ENCODE data around the gene PELI2.

DNA sequence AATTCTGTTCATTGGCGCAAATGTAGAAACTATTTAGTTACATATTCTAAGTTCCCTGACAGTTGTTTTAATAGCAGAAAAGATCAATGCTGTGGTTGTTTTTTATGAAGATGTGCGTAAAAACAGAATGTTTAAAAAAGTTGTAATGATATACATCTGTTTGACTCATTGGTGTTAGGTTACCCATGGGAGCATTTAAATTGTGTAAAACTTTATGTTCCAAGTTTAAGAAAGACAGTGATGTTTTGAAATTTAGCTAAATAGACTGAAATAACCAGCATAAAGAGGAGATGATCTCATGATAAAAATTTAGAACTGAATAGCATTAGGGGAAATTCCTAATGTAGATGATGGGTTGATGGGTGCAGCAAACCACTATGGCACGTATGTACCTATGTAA, 3.6 kb downstream of the PELI2 start:
- TF ChIP-seq RAD21 (IDR thresholded peaks at IDR 0.05; ENCODE audit: low read length) (no peak), RFX5 (IDR thresholded peaks at IDR 0.05; ENCODE audit: low read depth, low read length) (no peak), POLR2A (IDR thresholded peaks at IDR 0.05; ENCODE audit: low read depth, low read length) (no peak), RCOR1 (IDR thresholded peaks at IDR 0.05; ENCODE audit: insufficient replicate concordance, low read length) (no peak), MXI1 (IDR thresholded peaks at IDR 0.05; ENCODE audit: borderline replicate concordance, low read depth, low read length) (no peak), MAZ (IDR thresholded peaks at IDR 0.05; ENCODE audit: borderline replicate concordance, low read depth, low read length) (no peak), SMC3 (IDR thresholded peaks at IDR 0.05; ENCODE audit: low read depth, low read length) (no peak), FOS (IDR thresholded peaks at IDR 0.05; ENCODE audit: low read depth, low read length) (peak; percentile 4; the same call in 1 of the 2 replicates), NFE2L2 (IDR thresholded peaks at IDR 0.05; ENCODE audit: low read depth, low read length) (no peak), MAFK (IDR thresholded peaks at IDR 0.05; ENCODE audit: low read depth, low read length) (no peak)
- TF ChIP-seq, protein P1, sequence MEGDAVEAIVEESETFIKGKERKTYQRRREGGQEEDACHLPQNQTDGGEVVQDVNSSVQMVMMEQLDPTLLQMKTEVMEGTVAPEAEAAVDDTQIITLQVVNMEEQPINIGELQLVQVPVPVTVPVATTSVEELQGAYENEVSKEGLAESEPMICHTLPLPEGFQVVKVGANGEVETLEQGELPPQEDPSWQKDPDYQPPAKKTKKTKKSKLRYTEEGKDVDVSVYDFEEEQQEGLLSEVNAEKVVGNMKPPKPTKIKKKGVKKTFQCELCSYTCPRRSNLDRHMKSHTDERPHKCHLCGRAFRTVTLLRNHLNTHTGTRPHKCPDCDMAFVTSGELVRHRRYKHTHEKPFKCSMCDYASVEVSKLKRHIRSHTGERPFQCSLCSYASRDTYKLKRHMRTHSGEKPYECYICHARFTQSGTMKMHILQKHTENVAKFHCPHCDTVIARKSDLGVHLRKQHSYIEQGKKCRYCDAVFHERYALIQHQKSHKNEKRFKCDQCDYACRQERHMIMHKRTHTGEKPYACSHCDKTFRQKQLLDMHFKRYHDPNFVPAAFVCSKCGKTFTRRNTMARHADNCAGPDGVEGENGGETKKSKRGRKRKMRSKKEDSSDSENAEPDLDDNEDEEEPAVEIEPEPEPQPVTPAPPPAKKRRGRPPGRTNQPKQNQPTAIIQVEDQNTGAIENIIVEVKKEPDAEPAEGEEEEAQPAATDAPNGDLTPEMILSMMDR (conservative IDR thresholded peaks at IDR 0.05; ENCODE audit: low read depth, low read length), result no peak
